IPS DF 4.7 (cell line): ENCODE data around the gene MX2.
"Not testable (repeated sequence)": the region's sequence is repeated elsewhere in the genome, so short reads cannot be mapped to it uniquely, and the experiment has no call there.

ENCODE experiments used
- DNase-seq: peaks from one replicate; pipeline ENCODE4 v3.0.0-alpha.2; 2013; ENCODE audit warnings: low spot score; ENCODE audit errors: extremely low read depth

MX2 gene

DNA sequence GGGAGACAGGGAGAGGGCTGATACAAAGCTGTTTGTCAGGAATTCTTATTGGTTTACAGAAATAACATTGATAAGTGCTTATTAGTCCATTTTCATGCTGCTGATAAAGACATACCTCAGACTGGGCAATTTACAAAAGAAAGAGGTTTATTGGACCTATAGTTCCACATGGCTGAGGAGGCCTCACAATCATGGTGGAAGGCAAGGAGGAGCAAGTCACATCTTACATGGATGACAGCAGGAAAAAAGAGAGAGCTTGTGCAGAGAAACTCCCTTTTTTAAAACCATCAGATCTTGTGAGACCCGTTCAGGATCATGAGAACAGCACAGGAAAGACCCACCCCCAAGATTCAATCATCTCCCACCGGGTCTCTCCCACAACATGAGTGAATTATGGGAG, 55.7 kb downstream of the MX2 start:
- DNase-seq = not testable (repeated sequence)

DNA sequence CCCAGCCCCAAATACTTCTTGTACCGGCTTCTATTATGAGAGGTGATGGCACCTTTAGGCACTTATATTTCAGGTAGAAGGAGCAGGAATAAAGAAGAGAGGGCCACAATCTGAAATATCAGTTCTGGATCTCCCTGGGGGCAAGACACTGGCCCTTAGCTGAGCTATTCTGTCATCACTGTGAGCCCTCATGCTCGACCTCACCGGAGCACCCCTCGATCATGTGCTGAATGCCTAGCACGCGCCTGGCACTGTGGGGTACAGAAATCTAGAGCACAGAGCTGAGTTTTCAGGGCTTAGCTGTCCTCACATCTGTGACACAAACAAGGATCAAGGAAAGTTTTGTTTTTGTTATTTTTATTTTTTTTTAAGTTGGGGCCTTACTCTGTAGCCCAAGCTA, 56.6 kb downstream of the MX2 start:
- no peak for DNase-seq

DNA sequence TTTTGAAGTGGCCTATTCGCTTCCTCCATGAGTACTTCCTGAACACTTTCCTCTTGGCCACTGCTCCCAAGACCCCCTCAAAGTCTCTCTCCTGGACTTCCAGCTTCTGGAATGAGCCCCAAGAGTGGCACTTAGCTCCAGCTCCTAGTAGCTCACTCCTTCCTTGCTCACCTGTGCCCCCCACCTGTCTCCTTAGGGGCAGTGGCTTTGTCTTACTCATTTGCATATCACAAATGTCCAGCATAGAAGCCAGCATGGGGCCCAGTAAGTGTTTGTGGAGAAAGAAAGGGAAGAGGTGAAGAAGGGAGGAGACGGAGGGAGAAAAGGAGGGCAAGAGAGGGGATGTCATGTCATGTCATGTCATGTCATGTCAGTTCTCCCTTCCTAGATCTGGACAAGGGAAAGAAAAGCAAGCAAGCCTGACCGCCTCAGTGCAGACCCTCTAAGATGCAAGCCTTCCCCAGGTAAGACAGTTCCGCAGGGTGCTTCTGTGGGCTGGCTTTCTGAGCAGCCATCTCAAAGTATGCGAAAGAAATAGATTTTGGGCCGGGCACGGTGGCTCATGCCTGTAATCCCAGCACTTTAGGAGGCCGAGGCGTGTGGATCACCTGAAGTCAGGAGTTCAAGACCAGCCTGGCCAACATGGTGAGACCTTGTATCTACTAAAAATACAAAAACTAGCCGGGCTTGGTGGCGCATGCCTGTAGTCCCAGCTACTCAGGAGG, 57.3 kb downstream of the MX2 start:
- no peak for DNase-seq

DNA sequence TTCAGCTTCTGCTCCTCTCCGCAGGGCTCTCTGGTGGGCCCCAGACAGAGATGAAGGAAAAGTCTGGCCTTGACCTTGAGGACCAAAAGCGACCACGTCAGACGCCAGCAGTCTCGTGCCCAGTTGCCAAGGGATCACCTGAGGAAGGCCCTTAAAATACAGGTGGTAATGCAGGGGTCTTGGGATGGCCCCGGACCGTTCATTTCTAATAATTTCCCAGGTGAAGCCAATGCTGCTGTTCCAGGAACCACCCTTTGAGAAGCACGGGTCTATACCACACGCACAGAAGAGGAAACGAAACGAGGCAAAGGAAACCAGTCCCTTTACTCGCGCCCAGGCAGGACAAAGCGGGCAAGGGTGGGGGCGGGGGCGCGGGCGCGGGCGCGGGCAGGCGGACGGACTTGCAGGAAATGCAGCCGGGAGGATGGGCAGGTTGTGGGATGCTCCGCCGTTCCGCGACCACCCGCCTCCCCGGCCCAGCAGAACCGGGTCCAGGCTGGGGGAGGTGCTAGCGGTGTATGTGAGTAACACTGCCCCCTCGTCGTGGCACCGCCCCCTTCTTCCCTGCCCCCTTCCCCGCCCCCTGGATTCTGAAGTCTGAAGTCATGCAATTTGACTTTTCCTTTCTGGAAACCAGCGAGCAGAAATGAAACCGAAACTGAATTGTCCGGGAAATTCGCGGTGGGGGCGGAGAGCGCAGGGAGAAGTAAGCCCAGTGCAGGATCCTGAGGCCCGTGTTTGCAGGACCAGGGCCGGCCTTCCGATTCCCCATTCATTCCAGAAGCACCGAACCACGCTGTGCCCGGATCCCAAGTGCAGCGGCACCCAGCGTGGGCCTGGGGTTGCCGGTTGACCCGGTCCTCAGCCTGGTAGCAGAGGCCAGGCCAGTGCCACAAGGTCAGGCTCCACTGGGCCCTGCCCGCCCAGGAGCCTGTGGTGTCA, 58.4 kb downstream of the MX2 start:
- no peak for DNase-seq

DNA sequence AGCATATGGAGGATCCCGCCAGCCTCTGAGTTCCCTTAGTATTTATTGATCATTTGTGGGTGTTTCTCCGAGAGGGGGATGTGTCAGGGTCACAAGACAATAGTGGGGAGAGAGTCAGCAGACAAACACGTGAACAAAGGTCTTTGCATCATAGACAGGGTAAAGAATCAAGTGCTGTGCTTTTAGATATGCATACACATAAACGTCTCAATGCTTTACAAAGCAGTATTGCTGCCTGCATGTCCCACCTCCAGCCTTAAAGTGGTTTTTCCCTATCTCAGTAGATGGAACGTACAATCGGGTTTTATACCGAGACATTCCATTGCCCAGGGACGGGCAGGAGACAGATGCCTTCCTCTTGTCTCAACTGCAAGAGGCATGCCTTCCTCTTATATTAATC, 59.2 kb downstream of the MX2 start:
- DNase-seq = not testable (repeated sequence)

DNA sequence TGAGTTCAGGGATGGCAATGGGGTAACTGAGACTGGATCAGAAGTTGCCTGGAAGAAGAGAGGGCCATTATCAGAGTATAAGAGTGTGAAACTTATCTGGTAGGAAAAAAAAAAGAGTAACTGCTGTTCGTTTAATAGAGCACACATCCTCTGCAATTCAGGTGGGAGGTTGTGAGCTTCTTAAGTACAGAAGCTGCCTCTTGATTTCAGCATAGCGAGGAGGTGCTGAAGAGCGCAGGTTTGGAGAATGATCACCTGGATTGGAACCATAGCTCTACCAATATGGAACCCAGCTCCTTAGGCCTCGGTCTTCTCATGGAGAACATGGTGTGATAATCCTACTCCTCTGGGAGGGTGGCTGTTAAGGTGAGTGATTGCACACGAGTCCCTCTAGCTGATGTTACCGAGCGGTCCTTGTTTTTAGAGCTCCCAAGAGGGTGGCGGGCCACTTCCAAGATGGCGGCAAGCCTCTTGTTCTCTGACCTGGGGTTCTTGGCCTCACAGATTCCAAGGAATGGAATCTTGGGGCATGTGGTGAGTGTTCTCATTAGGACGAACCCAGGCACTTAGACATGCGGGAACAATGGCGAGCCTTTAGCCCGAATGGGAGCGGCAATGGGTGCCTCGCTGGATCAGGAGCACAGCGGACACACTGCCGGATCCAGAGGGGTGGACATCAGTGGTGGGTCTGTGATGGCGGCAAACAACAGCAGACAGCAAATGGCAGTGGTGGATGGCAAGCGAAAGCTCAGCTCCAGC, 60.9 kb downstream of the MX2 start:
- DNase-seq = no peak

DNA sequence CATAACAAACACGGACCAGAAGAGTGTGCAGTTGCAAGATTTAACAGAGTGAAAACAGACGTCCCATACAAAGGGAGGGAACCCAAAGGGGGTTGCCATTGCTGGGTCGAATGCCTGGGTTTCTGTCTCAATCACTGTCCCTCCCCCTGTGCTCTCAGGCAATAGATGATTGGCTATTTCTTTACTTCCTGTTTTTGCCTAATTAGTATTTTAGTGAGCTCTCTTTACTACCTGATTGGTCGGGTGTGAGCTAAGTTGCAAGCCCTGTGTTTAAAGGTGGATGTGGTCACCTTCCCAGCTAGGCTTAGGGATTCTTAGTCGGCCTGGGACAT, 61.4 kb downstream of the MX2 start:
- not testable (repeated sequence) for DNase-seq

DNA sequence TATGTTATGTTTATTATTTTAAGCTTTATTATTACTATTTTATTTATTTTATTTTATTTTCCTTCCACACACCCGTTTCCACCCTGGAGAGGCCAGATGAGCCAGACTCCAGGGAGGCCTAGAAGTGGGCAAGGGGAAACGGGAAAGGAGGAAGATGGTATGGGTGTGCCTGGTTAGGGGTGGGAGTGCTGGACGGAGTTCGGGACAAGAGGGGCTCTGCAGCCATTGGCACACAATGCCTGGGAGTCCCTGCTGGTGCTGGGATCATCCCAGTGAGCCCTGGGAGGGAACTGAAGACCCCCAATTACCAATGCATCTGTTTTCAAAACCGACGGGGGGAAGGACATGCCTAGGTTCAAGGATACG, 63.7 kb downstream of the MX2 start:
- no peak for DNase-seq

DNA sequence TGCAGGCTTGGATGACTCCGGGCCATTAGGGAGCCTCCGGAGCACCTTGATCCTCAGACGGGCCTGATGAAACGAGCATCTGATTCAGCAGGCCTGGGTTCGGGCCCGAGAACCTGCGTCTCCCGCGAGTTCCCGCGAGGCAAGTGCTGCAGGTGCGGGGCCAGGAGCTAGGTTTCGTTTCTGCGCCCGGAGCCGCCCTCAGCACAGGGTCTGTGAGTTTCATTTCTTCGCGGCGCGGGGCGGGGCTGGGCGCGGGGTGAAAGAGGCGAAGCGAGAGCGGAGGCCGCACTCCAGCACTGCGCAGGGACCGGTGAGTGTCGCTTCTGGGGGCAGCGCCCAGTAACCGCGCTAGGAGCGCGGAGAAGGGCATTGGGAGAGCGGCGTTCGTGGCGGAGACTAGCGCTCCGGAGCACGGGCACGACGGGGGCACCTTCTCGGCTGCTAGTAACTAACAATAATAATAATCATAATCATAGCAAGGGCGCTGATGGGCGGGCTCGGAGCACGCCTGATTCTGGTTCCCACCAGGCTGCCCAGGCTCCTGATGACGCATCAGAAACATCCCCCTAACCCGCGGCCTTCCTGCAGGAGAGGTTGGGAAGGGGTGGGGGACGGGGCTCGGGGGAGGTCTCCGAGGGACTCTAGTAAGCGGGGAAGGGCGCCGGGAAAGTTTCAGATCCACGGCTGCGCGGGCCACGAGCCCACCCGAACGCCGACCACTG, 64.3 kb downstream of the MX2 start, which contains the start of gene MX1:
TSS of gene MX1 (plus strand) at position 286 of the 722 bp plus-strand sequence. CDS start 5,832 bp downstream, outside the sequence.
- no peak for DNase-seq

DNA sequence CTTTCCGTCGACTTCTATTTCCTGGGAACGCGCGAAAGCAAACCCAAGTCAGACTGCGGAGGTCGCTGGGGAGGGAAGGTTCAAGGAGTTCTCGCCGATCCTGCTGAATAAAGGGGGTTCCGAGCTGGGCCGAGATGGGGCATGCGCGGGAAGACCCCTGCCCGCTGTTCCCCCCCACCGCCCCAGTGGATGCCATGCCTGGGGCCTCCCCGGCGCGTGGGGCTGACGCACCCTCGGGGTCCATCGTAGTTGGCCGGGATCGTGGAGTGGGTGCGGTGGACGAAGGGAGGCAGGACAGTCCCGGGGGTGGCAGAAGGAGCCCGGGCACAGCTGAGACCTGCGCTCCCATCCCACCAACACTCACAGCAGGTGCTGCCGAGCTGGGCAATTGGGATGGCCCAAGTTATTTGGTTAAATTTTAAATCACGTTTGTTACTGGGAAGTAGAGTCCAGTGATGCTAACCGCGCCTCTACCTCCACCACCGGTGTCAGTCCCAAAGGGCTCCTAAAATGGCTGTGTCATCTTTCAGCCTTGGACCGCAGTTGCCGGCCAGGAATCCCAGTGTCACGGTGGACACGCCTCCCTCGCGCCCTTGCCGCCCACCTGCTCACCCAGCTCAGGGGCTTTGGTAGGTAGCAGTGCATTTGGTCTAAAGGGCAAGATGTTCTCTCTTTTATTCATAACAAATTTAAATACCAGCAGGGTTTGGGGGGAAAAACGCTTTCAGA, 65.0 kb downstream of the MX2 start:
- DNase-seq = no peak

DNA sequence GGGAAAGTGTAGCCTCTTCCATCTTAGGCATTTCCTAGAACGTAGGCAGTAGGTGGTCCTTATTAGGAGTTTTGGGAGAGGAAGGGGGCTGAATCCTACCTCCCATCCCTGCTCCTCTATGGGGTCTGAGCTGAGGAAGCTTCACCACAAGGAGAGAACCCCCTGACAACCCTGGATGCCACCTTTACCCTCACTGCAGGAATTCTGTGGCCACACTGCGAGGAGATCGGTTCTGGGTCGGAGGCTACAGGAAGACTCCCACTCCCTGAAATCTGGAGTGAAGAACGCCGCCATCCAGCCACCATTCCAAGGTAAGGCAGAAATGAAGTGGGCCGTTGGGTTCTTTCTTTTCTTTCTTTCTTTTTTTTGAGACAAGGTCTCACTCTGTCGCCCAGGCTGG, 65.7 kb downstream of the MX2 start:
- DNase-seq = no peak

DNA sequence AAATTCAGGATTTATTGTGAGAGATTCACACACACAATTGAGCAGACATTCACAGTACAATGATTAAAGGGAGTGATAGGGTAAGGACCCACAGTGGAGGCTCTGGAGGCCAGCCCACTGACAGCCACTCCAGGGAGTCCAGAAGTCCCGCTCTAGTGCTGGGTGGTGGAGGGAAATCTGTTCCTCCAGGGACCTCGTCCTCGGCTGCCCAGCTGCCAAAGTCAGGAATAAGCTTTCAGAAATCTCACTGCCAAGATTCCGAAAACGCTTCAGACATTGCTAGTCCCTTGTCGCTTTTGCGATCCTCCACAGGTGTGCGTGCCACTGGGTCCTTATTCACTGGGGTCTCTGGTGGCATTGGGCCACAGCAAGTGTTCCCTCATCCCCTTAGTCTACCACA, 66.5 kb downstream of the MX2 start:
- no peak for DNase-seq

DNA sequence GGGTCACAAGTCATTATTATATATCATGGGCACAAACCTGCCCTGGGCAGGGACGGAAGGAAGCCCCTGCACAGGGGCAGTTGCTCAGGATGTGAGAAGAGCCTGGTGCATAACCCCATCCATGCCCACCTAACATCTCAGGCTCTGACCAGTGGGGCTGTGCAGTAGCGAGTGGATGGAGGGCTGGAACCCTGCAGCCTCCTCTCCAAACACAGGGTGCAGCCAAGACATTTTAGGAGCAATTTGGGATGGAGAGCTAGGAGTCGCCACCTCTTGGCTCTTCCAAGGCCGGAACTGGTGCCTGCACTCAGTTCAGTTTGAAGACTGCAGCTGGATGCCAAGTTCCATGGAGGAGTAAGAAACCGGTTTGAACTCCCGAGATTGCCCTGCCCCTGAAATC, 67.0 kb downstream of the MX2 start:
- no peak for DNase-seq

DNA sequence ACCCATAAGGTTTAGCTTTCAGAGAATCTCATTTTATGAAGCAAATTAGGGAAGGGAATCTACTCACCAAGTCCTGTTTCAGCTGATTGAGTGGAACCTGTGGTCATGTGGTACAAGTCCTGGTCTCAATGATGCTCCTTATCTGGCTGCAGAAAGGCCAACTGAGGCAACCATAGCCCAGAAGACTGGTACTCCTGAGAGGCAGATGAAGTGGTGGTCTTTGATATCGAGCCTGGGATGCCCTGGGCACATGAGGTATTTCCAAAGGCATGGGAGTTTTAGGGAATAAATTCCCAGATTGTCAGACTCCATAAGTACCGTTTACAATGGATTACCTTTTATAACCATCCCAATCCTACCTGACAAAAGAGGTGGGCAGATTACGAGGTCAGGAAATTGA, 67.5 kb downstream of the MX2 start:
- DNase-seq = no peak

DNA sequence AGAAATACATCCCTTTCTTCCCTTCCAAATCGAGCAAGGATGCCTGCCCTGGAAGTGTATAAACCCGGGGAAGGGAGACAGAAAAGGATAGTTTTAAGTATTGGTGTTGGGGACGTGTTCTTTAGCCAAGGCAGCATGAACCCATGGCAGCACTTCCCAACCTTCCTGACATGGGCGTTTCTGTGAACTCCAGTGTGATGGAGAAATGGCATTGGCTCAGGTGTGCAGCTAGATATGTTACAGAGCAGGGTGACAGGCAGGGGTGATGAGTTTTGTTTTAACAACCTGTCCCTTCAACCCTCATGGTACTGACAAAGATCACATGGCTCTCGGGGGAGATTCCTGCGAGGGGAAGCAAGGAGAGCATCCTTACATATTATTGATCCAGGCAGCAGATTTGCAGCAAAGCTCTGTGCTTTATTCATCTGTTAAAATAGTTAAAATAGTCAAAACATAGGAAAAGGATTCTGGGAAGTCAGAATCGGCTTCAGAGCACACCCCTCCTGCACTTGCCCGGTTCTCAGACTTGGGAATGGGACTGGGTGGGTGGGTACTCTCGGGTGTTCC, 68.2 kb downstream of the MX2 start:
- no peak for DNase-seq

DNA sequence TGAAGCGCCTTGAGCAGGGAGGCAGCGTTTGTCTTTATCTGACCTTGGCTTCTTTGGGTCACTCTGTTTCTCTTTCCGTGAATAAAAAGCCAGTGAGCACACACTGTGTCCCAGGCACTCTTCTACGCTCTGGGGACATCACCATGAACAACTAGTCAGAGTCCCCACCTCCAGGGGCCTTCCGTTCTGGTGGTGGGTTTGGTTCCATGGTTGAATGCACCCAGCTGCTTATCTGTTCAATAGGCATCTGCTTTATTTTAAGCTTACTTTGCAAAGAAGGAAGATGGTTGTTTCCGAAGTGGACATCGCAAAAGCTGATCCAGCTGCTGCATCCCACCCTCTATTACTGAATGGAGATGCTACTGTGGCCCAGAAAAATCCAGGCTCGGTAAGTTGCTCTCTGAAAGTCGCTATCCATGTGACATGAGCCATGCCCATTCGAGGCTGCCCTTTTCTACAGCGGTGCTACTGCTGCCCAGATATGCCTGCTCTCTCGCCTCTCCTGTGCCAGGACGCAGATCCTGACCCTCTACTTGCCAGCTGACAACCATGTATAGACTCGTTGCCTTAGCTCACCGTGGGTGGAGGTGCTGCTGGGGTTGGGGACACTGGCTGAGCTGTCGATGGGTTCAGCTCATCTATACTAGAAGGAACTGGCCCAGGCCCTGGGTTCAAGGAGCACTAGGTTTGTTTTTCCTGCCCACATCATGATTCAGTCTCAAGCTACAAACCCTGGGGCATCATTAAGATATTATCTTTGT, 70.1 kb downstream of the MX2 start:
- DNase-seq = no peak

DNA sequence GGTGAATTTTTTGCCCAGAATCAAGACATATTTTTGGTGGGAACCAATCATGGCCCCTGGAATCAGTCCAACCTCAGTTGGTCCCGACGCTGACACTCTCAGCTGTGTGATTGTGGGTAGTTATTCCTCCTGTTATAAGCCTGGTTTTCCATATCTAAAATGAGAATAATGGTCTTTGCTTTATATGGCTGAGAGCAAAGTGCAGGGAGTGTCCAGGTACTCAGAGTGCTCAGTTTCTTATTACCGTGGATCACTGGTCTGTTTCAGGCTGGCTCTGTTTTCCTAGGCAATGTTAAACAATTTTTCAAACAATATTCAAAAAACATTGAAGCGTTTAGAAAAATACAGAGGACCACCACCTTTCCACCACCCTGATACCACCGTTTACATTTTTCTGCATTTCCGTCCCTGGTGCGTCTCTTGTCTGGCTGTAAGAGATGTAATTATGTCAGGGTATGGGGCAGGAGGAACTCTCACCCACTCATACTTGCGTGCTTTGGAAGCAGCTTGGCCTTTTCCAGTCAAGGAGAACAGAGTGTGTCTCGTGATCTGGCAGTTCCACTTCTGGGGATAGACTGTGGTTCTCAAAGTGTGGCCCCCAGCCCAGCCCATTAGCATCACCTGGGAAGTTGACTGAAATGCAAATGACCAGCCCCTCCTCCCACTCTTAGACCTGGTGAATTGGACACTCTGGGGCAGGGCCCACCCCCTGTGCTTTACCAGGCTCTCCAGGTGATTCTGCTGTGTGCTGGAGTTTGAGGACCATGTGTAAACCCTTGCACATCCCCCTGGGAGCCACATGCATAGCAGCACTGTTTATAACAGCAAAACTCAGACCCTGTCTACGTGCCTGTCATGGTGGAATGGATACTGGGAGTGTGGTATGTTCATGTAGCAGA, 71.0 kb downstream of the MX2 start:
- no peak for DNase-seq

DNA sequence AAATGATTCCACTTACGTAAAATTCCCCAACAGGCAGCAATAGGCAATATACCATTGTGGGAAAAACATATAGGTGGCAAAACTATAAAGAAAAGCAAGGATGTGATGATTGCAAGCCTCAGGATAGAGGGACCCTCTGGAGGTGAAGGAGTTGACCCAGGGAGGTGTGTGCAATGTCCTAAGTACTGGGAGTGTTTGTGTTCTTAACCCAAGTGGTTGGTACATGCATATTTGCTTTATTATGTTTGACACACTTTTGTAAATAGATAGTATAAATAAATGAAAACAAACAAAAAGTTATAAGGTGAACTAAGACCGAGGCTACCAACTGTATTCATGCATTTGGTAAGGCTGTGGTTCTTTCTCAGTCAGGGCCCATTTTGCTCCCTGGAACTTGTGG, 71.7 kb downstream of the MX2 start:
- DNase-seq = no peak

DNA sequence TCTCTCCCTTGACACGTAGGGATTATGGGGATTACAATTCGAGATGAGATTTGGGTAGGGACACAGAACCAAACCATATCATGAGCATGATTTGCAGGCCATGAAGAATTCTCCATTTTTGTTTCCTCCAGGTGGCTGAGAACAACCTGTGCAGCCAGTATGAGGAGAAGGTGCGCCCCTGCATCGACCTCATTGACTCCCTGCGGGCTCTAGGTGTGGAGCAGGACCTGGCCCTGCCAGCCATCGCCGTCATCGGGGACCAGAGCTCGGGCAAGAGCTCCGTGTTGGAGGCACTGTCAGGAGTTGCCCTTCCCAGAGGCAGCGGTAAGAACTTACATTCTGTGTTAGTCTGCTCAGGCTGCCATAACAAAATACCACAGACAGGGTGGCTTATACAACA, 73.9 kb downstream of the MX2 start:
- DNase-seq = no peak
